Measurements from ENCODE around the gene ERMAP.

DNA sequence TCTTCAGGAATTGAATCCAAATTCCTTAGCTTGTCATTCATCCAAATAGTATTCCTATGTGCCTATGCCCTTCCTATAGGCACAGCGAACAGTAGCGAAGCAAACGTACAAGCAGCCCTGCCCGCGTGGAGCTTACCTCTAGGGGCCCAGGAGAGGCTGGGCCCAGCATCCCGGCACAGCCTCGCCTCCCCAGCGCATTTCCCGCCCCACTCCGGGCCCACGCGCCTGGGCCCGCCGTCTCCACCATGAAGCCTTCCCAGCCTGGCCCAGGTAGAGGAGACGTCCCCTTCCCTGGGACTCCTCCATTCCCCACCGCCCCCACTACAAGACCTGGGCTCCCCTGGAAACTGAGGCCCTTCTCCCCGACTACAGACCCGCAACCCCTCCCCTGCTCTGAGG, 32.4 kb upstream of the ERMAP start:
- TF ChIP-seq, protein P1, sequence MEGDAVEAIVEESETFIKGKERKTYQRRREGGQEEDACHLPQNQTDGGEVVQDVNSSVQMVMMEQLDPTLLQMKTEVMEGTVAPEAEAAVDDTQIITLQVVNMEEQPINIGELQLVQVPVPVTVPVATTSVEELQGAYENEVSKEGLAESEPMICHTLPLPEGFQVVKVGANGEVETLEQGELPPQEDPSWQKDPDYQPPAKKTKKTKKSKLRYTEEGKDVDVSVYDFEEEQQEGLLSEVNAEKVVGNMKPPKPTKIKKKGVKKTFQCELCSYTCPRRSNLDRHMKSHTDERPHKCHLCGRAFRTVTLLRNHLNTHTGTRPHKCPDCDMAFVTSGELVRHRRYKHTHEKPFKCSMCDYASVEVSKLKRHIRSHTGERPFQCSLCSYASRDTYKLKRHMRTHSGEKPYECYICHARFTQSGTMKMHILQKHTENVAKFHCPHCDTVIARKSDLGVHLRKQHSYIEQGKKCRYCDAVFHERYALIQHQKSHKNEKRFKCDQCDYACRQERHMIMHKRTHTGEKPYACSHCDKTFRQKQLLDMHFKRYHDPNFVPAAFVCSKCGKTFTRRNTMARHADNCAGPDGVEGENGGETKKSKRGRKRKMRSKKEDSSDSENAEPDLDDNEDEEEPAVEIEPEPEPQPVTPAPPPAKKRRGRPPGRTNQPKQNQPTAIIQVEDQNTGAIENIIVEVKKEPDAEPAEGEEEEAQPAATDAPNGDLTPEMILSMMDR (IDR thresholded peaks at IDR 0.05): no peak
- TF ChIP-seq EP300 (IDR thresholded peaks at IDR 0.05): no peak

All from tibial nerve (tissue), 4 donors.